HCT116 (cell line): ENCODE measurements around the gene TMCO4. TPM values are rescaled to one million over a fixed set of nuclear protein-coding genes. Genes with fewer than 3 reads are reported as not detected.

ENCODE experiments used
- ATAC-seq: fragments of 200-7000 bp; cut with Tn5 transposase; 2 replicates; pipeline ENCODE4 v1.9.1; 2020; ENCODE audit warnings: mild to moderate bottlenecking, moderate library complexity
- BruUV-seq: library from RNA; stranded (reverse); fragments of 400-500 nt; replicated peaks from 2 replicates; lab custom pipeline; 2021; lab: Mats Ljungman, UMichigan
- CTCF ChIA-PET: fragments of 300-600 bp; sonication (Branson Sonifier 250); formaldehyde crosslinking; loops from one replicate; lab custom pipeline; 2021; ENCODE audit warnings: antibody characterized with exemption; lab: Charles Lee
- POLR2A ChIA-PET: fragments of 300-600, 350-600 bp; sonication (Branson Sonifier 250); formaldehyde crosslinking; loops from one replicate; lab custom pipeline; 2021; ENCODE audit warnings: antibody characterized with exemption; lab: Charles Lee
- RAD21 ChIA-PET, 2 experiments: fragments of 300-600 bp; sonication (Branson Sonifier 250); formaldehyde crosslinking; loops; one replicate each; lab custom pipeline; 2023; ENCODE audit warnings: low total read pairs in 2 of 2; ENCODE audit not compliant: uncharacterized antibody in 2 of 2, unreplicated experiment in 2 of 2, low non-redundant PET in 1 of 2; lab: Charles Lee
- DNase-seq: peaks from one replicate; pipeline ENCODE4 v3.0.0-alpha.2; 2010; ENCODE audit warnings: low read depth, low spot score
- H2AFZ ChIP-seq: fragments of 200-600 bp; shearing (Covaris generic), sonication (generic); 2 replicates; pipeline ENCODE4 v1.6.1; 2017; ENCODE audit warnings: low read depth, mixed run types, mixed read lengths, antibody characterized with exemption, low read length; ENCODE audit not compliant: poor library complexity, severe bottlenecking
- H3K27ac ChIP-seq: 2 replicates; pipeline ENCODE4 v1.5.1; 2012; ENCODE audit warnings: low read depth, low read length
- H3K27me3 ChIP-seq: fragments of 200-600 bp; sonication (generic); 2 replicates; pipeline ENCODE4 v1.6.1; 2016; ENCODE audit warnings: mixed run types, low read length, mixed read lengths; ENCODE audit not compliant: insufficient read depth
- H3K36me3 ChIP-seq, 2 experiments: fragments of 200-500 bp in 1 of 2; fragments of 200-600 bp in 1 of 2; sonication (Bioruptor generic) in 1 of 2; sonication (generic) in 1 of 2; 2 replicates each; pipeline versions ENCODE4 v1.5.1 to v1.6.1; 2014 to 2016; ENCODE audit warnings: low read length in 2 of 2, inconsistent platforms in 1 of 2, mixed read lengths in 1 of 2, mixed run types in 1 of 2; ENCODE audit not compliant: insufficient read depth in 2 of 2, control insufficient read depth in 1 of 2
- H3K4me1 ChIP-seq, 2 experiments: fragments of 200-600 bp in 1 of 2; sonication (generic) in 1 of 2; 2 replicates each; pipeline versions ENCODE4 v1.5.1 to v1.6.1; 2012 to 2017; ENCODE audit warnings: low read length in 2 of 2, inconsistent platforms in 1 of 2, mild to moderate bottlenecking in 1 of 2, mixed read lengths in 1 of 2, mixed run types in 1 of 2, moderate library complexity in 1 of 2; ENCODE audit not compliant: insufficient read depth in 2 of 2, control insufficient read depth in 1 of 2
- H3K4me2 ChIP-seq: fragments of 200-600 bp; sonication (generic); 2 replicates; pipeline ENCODE4 v1.6.1; 2017; ENCODE audit warnings: mixed run types, low read length, mixed read lengths
- H3K4me3 ChIP-seq, 2 experiments: fragments of 200-600 bp in 1 of 2; sonication (generic) in 1 of 2; replicated peaks in 1 of 2; 2 replicates each; pipeline ENCODE4 v1.5.1; 2011 to 2016; ENCODE audit warnings: low read length in 2 of 2, control low read depth in 1 of 2, low read depth in 1 of 2, mild to moderate bottlenecking in 1 of 2, mixed read lengths in 1 of 2, mixed run types in 1 of 2
- H3K79me2 ChIP-seq: fragments of 200-600 bp; sonication (generic); 2 replicates; pipeline ENCODE4 v1.6.1; 2017; ENCODE audit warnings: mild to moderate bottlenecking, mixed run types, low read length, moderate library complexity, mixed read lengths; ENCODE audit not compliant: insufficient read depth
- H3K9ac ChIP-seq: fragments of 200-600 bp; sonication (generic); 2 replicates; pipeline ENCODE4 v1.6.1; 2016; ENCODE audit warnings: low read length, mixed read lengths
- H3K9me2 ChIP-seq: fragments of 200-600 bp; sonication (generic), shearing (Covaris generic); 2 replicates; pipeline ENCODE4 v1.6.1; 2017; ENCODE audit warnings: mixed run types, mild to moderate bottlenecking, moderate library complexity; ENCODE audit not compliant: insufficient read depth
- H3K9me3 ChIP-seq, 2 experiments: fragments of 200-500 bp in 1 of 2; fragments of 200-600 bp in 1 of 2; sonication (Bioruptor generic) in 1 of 2; sonication (generic) in 1 of 2; 2 replicates each; pipeline ENCODE4 v1.6.1; 2014 to 2017; ENCODE audit warnings: low read length in 2 of 2, mixed read lengths in 2 of 2, inconsistent platforms in 1 of 2, low read depth in 1 of 2, mild to moderate bottlenecking in 1 of 2, mixed run types in 1 of 2, moderate library complexity in 1 of 2; ENCODE audit not compliant: control insufficient read depth in 1 of 2, insufficient read depth in 1 of 2
- H4K20me1 ChIP-seq: fragments of 200-600 bp; sonication (generic), shearing (Covaris generic); 2 replicates; pipeline ENCODE4 v1.6.1; 2017; ENCODE audit warnings: mixed run types, mild to moderate bottlenecking, moderate library complexity; ENCODE audit not compliant: insufficient read depth
- ATF3 ChIP-seq: IDR thresholded peaks from 2 replicates; pipeline ENCODE4 v1.6.1; 2012
- CEBPB ChIP-seq: IDR thresholded peaks from 2 replicates; pipeline ENCODE4 v1.6.1; 2012; ENCODE audit warnings: low read depth
- EGR1 ChIP-seq: IDR thresholded peaks from 2 replicates; pipeline ENCODE4 v1.6.1; 2012; ENCODE audit warnings: low read depth
- ELF1 ChIP-seq: IDR thresholded peaks from 2 replicates; pipeline ENCODE4 v1.6.1; 2012; ENCODE audit warnings: low read depth, borderline replicate concordance
- EZH2 ChIP-seq: fragments of 200-600 bp; sonication (generic); IDR thresholded peaks from 2 replicates; pipeline ENCODE4 v1.6.1; 2017; ENCODE audit warnings: antibody characterized with exemption, mixed run types
- FOSL1 ChIP-seq: IDR thresholded peaks from 2 replicates; pipeline ENCODE4 v1.6.1; 2012; ENCODE audit warnings: low read depth
- JUND ChIP-seq: IDR thresholded peaks from 2 replicates; pipeline ENCODE4 v1.6.1; 2012
- MAX ChIP-seq: IDR thresholded peaks from 2 replicates; pipeline ENCODE4 v1.6.1; 2012
- POLR2A ChIP-seq: IDR thresholded peaks from 2 replicates; pipeline ENCODE4 v1.7.0; 2011; ENCODE audit warnings: borderline replicate concordance; ENCODE audit not compliant: insufficient read depth, insufficient read length; ENCODE audit errors: extremely low read depth
- POLR2AphosphoS5 ChIP-seq: IDR thresholded peaks from 2 replicates; pipeline ENCODE4 v1.6.1; 2011; ENCODE audit warnings: mild to moderate bottlenecking, low read depth, low read length, moderate library complexity
- RAD21 ChIP-seq: IDR thresholded peaks from 2 replicates; pipeline ENCODE4 v1.6.1; 2012; ENCODE audit warnings: low read depth, mild to moderate bottlenecking
- SIN3A ChIP-seq: IDR thresholded peaks from 2 replicates; pipeline ENCODE4 v1.6.1; 2012; ENCODE audit warnings: low read depth
- TCF7L2 ChIP-seq: IDR thresholded peaks from 2 replicates; pipeline ENCODE4 v1.7.0; 2011; ENCODE audit warnings: borderline replicate concordance, inconsistent platforms; ENCODE audit not compliant: insufficient read depth, insufficient read length; ENCODE audit errors: extremely low read depth
- YY1 ChIP-seq: IDR thresholded peaks from 2 replicates; pipeline ENCODE4 v1.6.1; 2011; ENCODE audit warnings: low read length, low read depth, moderate library complexity, mild to moderate bottlenecking; ENCODE audit not compliant: insufficient replicate concordance; ENCODE audit errors: extremely low read depth
- ZBTB33 ChIP-seq: IDR thresholded peaks from 2 replicates; pipeline ENCODE4 v1.6.1; 2011; ENCODE audit warnings: mild to moderate bottlenecking, low read length, moderate library complexity; ENCODE audit not compliant: insufficient replicate concordance; ENCODE audit errors: extremely low read depth
- ZNF274 ChIP-seq: fragments of 200-500 bp; sonication (Bioruptor generic); IDR thresholded peaks from 2 replicates; pipeline ENCODE4 v1.6.1; 2014; ENCODE audit warnings: mild to moderate bottlenecking, low read depth, low read length, inconsistent platforms
- intact Hi-C: fragments of 100-400 bp; cut with micrococcal nuclease; formaldehyde crosslinking; loops from 2 replicates; pipeline ENCODE4 v1.10.0; 2022
- total RNA-seq: library from RNA; stranded (reverse); gene quantifications from one replicate; pipeline ENCODE4 v1.2.1, GENCODE V29; 2021; ENCODE audit not compliant: unreplicated experiment

The TMCO4 gene
- total RNA-seq, 1 experiment from 2014 or later, result 12.7 TPM

- ATAC-seq, result no peak
- Histone ChIP-seq H2AFZ (no peak overlapping the region), H3K9ac (no peak overlapping the region), H3K4me2 (no peak overlapping the region), H4K20me1 (no peaks in the 10 kb centered on the region), H3K79me2 (no peaks in the 10 kb centered on the region), H3K27ac (no peak overlapping the region), H3K36me3 (no peaks in the 10 kb centered on the region), H3K9me2 (no peaks in the 10 kb centered on the region), H3K9me3 (no peaks in the 10 kb centered on the region), H3K4me3 (no peak overlapping the region), H3K4me1 (peaks cover 12 to 30% of the 10 kb centered on the region in 2 experiments), H3K27me3 (no peaks in the 10 kb centered on the region)
- no peak for DNase-seq
- ChIA-PET RAD21 (no interaction called here), CTCF (no interaction called here), POLR2A (no interaction called here)
- TF ChIP-seq POLR2AphosphoS5 (no peak), POLR2A (no peak), EGR1 (no peak), ATF3 (no peak), MAX (no peak)
- intact Hi-C loops, result no loop called here
- no TSS peak for BruUV-seq
Observed at GRCh38 chr1:19756480-19756879, 43.2 kb downstream of the TMCO4 start.

- no peak overlapping the region for H3K4me3 ChIP-seq
- no peaks in the 10 kb centered on the region for H4K20me1 ChIP-seq
- H3K4me1 ChIP-seq, result peaks cover 12 to 29% of the 10 kb centered on the region in 2 experiments
- no peaks in the 10 kb centered on the region for H3K36me3 ChIP-seq
- CTCF ChIA-PET, result interaction anchor here (1.2 kb wide), 1 partner anchor 9 kb away, joined by 5 read pairs; no protein-coding TSS in a partner anchor
- H3K9me2 ChIP-seq, result no peaks in the 10 kb centered on the region
- POLR2A ChIA-PET, result no interaction called here
- no peak overlapping the region for H3K9ac ChIP-seq
- no peak overlapping the region for H3K27ac ChIP-seq
- no peaks in the 10 kb centered on the region for H3K27me3 ChIP-seq
- ATAC-seq, result no peak
- H3K9me3 ChIP-seq, result no peaks in the 10 kb centered on the region
- RAD21 ChIA-PET, result no interaction called here
- DNase-seq, result no peak
- BruUV-seq, result no TSS peak
- intact Hi-C loops, result no loop called here
- no peak overlapping the region for H2AFZ ChIP-seq
- H3K4me2 ChIP-seq, result no peak overlapping the region
- no peaks in the 10 kb centered on the region for H3K79me2 ChIP-seq
- TF ChIP-seq ZBTB33 (no peak), POLR2A (no peak), ZNF274 (no peak), EZH2 (no peak), MAX (no peak), RAD21 (no peak), SIN3A (no peak), YY1 (no peak), ELF1 (no peak), FOSL1 (no peak), CEBPB (no peak), TCF7L2 (no peak), ATF3 (no peak), JUND (no peak)
Observed at GRCh38 chr1:19754482-19754881, 45.2 kb downstream of the TMCO4 start.
